Large intestine (tissue), 3 donors: ENCODE results near the gene CD247. TPM values are rescaled to one million over a fixed set of nuclear protein-coding genes. Genes with fewer than 3 reads are reported as not detected.

Source experiments
- DNase-seq, 2 donors: peaks; one replicate each; pipeline versions ENCODE4 v3.0.0 to v3.0.0-alpha.2; 2013
- H3K27ac ChIP-seq: one replicate; pipeline ENCODE4 v1.5.1; 2013; ENCODE audit warnings: low read length
- H3K27me3 ChIP-seq: 2 replicates; pipeline ENCODE4 v1.6.1; 2013; ENCODE audit warnings: low read length; ENCODE audit not compliant: control insufficient read depth, insufficient read depth
- H3K36me3 ChIP-seq: 2 replicates; pipeline ENCODE4 v1.6.1; 2013; ENCODE audit warnings: low read length; ENCODE audit not compliant: control insufficient read depth, insufficient read depth
- H3K4me1 ChIP-seq: one replicate; pipeline ENCODE4 v1.6.1; 2013; ENCODE audit warnings: low read length; ENCODE audit not compliant: control insufficient read depth, insufficient read depth
- H3K4me3 ChIP-seq: one replicate; pipeline ENCODE4 v1.5.1; 2013; ENCODE audit warnings: low read length
- H3K9me3 ChIP-seq: one replicate; pipeline ENCODE4 v1.6.1; 2013; ENCODE audit warnings: mild to moderate bottlenecking, low read depth, low read length, moderate library complexity; ENCODE audit not compliant: control insufficient read depth
- WGBS: methylation state at CpG from one replicate; pipeline ENCODE4 v1.1.5; 2013; ENCODE audit warnings: low lambda C conversion rate; ENCODE audit not compliant: insufficient coverage; 5-methylcytosine and 5-hydroxymethylcytosine counted together
- polyA plus RNA-seq: library from polyadenylated mRNA; unstranded; fragments of 120-200 nt; gene quantifications from one replicate; pipeline ENCODE4 v1.2.1, GENCODE V29; 2013

The CD247 gene
- polyA plus RNA-seq, 1 donor, result 7.4 TPM

DNA sequence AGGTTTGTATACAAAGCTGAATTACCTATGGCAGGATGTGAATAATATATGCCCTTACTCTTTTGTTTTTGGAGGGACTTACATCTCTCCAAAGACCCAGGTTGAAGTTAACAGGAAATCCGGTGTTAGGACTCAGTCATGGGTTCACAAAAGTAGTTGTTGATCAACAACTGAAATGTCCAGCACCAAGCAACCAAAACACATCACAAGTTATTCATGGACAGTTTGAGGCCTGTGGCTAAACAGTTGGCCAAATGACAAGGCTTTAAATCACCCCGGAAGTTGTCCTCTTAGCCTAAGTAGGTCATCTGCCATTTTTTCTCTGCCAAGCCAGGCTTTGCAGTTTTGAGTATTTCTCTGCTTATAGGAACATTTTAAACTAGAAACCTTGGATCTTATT, 89.9 kb downstream of the CD247 start:
- no peak overlapping the region for H3K4me3 ChIP-seq
- H3K4me1 ChIP-seq, result no peaks in the 10 kb centered on the region
- no peak for DNase-seq
- peaks cover 2% of the 10 kb centered on the region for H3K36me3 ChIP-seq
- H3K27ac ChIP-seq, result no peak overlapping the region
- WGBS, result no CpG with 5 or more reads among the region's 2 CpGs
- no peaks in the 10 kb centered on the region for H3K9me3 ChIP-seq
- no peaks in the 10 kb centered on the region for H3K27me3 ChIP-seq

DNA sequence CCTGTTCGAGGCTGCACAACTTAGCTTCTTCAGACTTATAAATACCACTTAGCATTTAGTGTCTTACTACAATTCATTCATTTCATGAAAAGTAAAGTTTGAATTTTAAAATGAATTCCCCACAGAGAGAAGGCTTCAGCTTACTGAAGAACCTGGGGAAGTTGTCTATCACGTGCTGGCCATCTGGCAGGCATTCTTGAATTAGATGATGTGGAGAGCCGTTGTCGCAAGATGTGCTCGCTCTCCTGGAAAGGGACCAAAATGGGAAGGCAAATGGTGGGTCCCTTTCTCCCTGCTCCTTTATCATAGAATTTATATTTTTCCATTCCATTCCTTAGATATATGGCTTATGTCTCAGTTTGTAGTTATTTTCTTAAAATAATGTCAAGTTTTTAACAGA, 90.5 kb downstream of the CD247 start:
- Histone ChIP-seq H3K27me3 (no peaks in the 10 kb centered on the region), H3K27ac (no peak overlapping the region), H3K4me3 (no peak overlapping the region), H3K9me3 (no peaks in the 10 kb centered on the region), H3K36me3 (peaks cover 2% of the 10 kb centered on the region), H3K4me1 (no peaks in the 10 kb centered on the region)
- DNase-seq, result no peak
- no CpG with 5 or more reads among the region's 5 CpGs for WGBS

DNA sequence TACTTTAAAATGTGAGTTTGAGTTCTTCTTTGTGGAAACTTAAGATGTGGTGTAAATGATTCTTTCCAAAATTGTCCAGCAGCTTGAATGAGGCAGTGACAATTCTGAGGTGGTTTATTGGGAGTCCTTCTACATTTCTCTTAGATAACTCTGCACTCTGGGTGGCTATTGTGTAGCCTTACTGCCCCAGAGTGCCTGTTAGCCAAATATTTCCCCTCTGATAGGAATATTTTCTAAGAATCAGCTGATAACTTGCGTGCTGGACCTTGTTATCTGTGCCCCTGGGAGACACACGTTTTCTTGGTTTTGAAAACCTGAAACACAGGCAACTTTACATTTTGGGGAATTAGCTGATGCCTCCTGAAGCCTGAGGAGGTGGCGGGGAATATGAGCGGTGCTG, 91.6 kb downstream of the CD247 start:
- H3K27me3 ChIP-seq, result no peaks in the 10 kb centered on the region
- H3K9me3 ChIP-seq, result no peaks in the 10 kb centered on the region
- peaks cover 5% of the 10 kb centered on the region for H3K36me3 ChIP-seq
- H3K27ac ChIP-seq, result no peak overlapping the region
- no peak overlapping the region for H3K4me3 ChIP-seq
- no peak for DNase-seq
- WGBS, result no CpG with 5 or more reads among the region's 4 CpGs
- H3K4me1 ChIP-seq, result no peaks in the 10 kb centered on the region

DNA sequence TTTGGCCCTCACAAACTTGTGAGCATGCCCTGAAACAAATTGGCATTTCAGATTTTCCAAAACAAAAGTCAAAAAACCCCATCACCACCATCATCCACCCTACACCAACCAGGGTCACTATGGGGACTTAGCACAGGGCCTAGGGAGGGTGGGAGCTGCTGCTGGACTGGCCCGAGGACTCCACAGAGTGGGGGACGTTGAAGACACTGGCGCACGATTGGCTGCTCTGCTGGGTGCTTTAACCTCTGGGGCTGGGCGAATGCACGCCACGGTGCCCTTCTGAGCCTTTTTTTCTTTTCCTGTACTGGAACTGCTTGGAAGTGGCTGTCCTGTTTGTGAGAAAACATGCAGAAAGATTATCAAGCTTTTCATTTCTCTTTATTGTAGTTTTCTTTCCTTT, 92.8 kb downstream of the CD247 start:
- H3K36me3 ChIP-seq, result peaks cover 5% of the 10 kb centered on the region
- H3K4me1 ChIP-seq, result no peaks in the 10 kb centered on the region
- WGBS, result no CpG with 5 or more reads among the region's 7 CpGs
- DNase-seq, result no peak
- H3K9me3 ChIP-seq, result no peaks in the 10 kb centered on the region
- H3K27ac ChIP-seq, result no peak overlapping the region
- H3K27me3 ChIP-seq, result no peaks in the 10 kb centered on the region
- no peak overlapping the region for H3K4me3 ChIP-seq

DNA sequence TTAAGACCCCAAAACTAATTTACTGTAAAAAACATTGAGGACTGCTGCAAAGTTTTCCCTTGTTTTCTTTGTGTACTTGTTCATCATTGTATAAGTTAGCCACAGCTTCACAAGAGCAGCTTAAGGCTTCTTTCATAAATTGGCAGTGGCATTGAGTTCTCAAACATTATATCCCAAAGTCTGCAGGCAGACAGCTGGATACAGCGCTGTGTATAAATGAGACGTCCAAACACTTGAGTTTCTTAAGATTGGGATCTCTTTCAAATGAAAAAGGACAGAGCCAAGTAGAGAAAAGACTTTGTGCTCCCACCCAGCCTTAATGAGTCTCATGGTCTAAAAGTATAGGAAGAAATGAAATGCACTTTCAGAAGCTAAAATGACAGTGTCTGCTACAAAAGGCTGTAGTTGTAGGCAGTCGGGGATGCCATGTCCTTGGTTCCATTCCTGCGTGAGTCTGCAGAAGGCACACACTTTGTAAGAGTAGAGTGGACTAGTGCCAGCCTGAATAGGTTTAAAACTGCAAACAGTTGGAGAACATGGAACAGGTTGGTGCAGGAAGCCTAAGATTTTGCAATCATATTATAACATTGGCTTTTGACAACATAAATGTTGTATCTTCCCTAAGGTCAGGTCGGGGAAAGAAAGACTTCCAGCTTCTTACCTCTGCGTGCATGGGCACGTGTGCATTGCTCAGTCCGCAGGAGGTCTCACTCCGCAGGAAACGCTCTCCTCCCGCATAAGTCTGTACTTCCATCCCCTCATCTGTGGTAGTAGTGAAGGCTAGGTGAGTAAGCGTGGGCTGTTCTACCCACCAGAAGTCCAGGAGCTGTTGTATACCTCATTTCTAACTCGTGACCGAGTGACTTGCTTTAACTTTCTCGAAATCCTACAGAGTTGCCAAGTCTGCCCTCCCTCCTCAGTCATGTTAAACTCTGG, 94.4 kb downstream of the CD247 start:
- peaks cover 5% of the 10 kb centered on the region for H3K36me3 ChIP-seq
- 88% methylated on average over 5 of the region's 15 CpGs for WGBS
- no peaks in the 10 kb centered on the region for H3K4me1 ChIP-seq
- no peak for DNase-seq
- no peaks in the 10 kb centered on the region for H3K27me3 ChIP-seq
- H3K4me3 ChIP-seq, result no peak overlapping the region
- H3K9me3 ChIP-seq, result no peaks in the 10 kb centered on the region
- no peak overlapping the region for H3K27ac ChIP-seq

DNA sequence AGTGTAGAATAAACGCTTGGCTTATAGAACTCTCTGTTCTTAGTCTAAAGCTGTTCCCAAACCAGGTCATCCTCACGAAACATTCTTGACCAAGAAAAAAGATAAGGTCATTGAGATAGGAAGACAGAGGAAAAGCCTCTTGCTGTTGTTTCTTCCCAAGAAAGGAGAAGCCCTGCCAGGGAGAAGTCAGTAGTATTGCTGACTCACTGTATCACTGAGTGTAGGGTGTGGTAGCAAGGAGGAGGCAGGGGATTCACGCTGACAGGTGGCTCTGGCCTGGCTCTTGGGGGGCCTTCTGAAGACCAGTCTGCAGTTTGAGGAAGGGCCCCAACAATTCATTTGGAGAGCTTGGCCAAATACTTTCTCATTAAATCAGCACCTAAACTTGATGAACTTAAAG, 97.8 kb downstream of the CD247 start:
- H3K36me3 ChIP-seq, result peaks cover 13% of the 10 kb centered on the region
- no peaks in the 10 kb centered on the region for H3K9me3 ChIP-seq
- H3K27ac ChIP-seq, result no peak overlapping the region
- DNase-seq, result no peak
- H3K27me3 ChIP-seq, result no peaks in the 10 kb centered on the region
- WGBS, result 0% methylated on average over 1 of the region's 3 CpGs
- H3K4me1 ChIP-seq, result no peaks in the 10 kb centered on the region
- no peak overlapping the region for H3K4me3 ChIP-seq

GRCh38 chr1:167419245-167419644, 99.1 kb downstream of the CD247 start:
- Histone ChIP-seq H3K27me3 (no peaks in the 10 kb centered on the region), H3K9me3 (no peaks in the 10 kb centered on the region), H3K36me3 (peaks cover 13% of the 10 kb centered on the region), H3K4me1 (no peaks in the 10 kb centered on the region), H3K27ac (no peak overlapping the region), H3K4me3 (no peak overlapping the region)
- no peak for DNase-seq

GRCh38 chr1:167418391-167418790, 99.9 kb downstream of the CD247 start:
- H3K36me3 ChIP-seq, result peaks cover 16% of the 10 kb centered on the region
- H3K4me3 ChIP-seq, result no peak overlapping the region
- DNase-seq, result no peak
- H3K27ac ChIP-seq, result no peak overlapping the region
- no peaks in the 10 kb centered on the region for H3K4me1 ChIP-seq
- H3K27me3 ChIP-seq, result no peaks in the 10 kb centered on the region
- no peaks in the 10 kb centered on the region for H3K9me3 ChIP-seq

GRCh38 chr1:167416506-167416905, 101.8 kb downstream of the CD247 start:
- peaks cover 26% of the 10 kb centered on the region for H3K36me3 ChIP-seq
- WGBS, result no CpG with 5 or more reads among the region's 1 CpG
- no peaks in the 10 kb centered on the region for H3K27me3 ChIP-seq
- no peak overlapping the region for H3K27ac ChIP-seq
- no peak overlapping the region for H3K4me3 ChIP-seq
- no peaks in the 10 kb centered on the region for H3K9me3 ChIP-seq
- H3K4me1 ChIP-seq, result no peaks in the 10 kb centered on the region
- no peak for DNase-seq

DNA sequence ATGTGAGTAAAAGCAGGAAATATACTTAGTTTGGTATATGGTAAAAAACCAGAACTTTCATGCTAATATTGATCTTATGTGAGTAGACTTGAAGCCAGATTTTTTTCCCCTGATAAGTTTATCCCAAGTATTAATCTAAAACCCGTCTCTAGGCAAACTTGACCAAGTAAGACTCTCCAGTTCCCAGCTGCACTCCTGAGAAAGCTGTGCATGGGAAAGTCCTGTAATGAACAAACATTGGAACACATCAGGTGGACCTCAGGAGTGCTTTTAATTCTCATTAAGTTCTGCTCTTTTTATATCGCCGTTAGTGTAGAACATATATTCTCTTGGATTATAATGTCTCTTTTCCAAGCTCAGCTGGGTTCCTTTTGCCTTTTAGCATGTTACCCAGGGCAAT, 105.0 kb downstream of the CD247 start:
- no peaks in the 10 kb centered on the region for H3K4me1 ChIP-seq
- peaks cover 28% of the 10 kb centered on the region for H3K36me3 ChIP-seq
- no peak overlapping the region for H3K4me3 ChIP-seq
- H3K9me3 ChIP-seq, result no peaks in the 10 kb centered on the region
- H3K27ac ChIP-seq, result no peak overlapping the region
- no peak for DNase-seq
- H3K27me3 ChIP-seq, result no peaks in the 10 kb centered on the region
- WGBS, result no CpG with 5 or more reads among the region's 3 CpGs

- no peak for DNase-seq
- H3K36me3 ChIP-seq, result peaks cover 28% of the 10 kb centered on the region
- no peaks in the 10 kb centered on the region for H3K27me3 ChIP-seq
- no peaks in the 10 kb centered on the region for H3K4me1 ChIP-seq
- H3K27ac ChIP-seq, result no peak overlapping the region
- H3K9me3 ChIP-seq, result no peaks in the 10 kb centered on the region
- H3K4me3 ChIP-seq, result no peak overlapping the region
- WGBS, result 100% methylated on average over 1 of the region's 5 CpGs
Observed at GRCh38 chr1:167412920-167413319, 105.4 kb downstream of the CD247 start.
